Natural killer cell (primary cell): Measurements from ENCODE around the gene TMEM109. TPM values are rescaled to one million over a fixed set of nuclear protein-coding genes. Genes with fewer than 3 reads are reported as not detected.

Source experiments
- ATAC-seq, 3 donors: fragments of 150-1000 bp in 2 of 3; fragments of 200-7000 bp in 1 of 3; cut with Tn5 transposase; 1 replicate in 1 of 3; 2 replicates in 2 of 3; pipeline ENCODE4 v1.10.0; 2021; ENCODE audit warnings: mild to moderate bottlenecking in 2 of 3, moderate library complexity in 2 of 3
- DNase-seq, 2 donors: peaks; one replicate each; pipeline versions ENCODE4 v3.0.0 to v3.0.0-alpha.2; 2013 to 2021; ENCODE audit warnings: mixed read lengths in 1 of 2
- H3K27ac ChIP-seq: one replicate; pipeline ENCODE4 v1.5.1; 2013; ENCODE audit warnings: mild to moderate bottlenecking, low read length
- H3K27me3 ChIP-seq: one replicate; pipeline ENCODE4 v1.6.1; 2013; ENCODE audit warnings: low read length; ENCODE audit not compliant: control insufficient read depth, insufficient read depth
- H3K36me3 ChIP-seq: one replicate; pipeline ENCODE4 v1.6.1; 2013; ENCODE audit warnings: low read length; ENCODE audit not compliant: control insufficient read depth, insufficient read depth
- H3K4me1 ChIP-seq: one replicate; pipeline ENCODE4 v1.6.1; 2013; ENCODE audit warnings: low read length; ENCODE audit not compliant: control insufficient read depth, insufficient read depth
- H3K4me3 ChIP-seq: one replicate; pipeline ENCODE4 v1.5.1; 2013; ENCODE audit warnings: low read length
- H3K9me3 ChIP-seq: one replicate; pipeline ENCODE4 v1.6.1; 2013; ENCODE audit warnings: low read length; ENCODE audit not compliant: control insufficient read depth, insufficient read depth
- H3K27ac Mint-ChIP-seq, 2 donors: one replicate each; pipeline ENCODE4 v1.8.0; 2022; ENCODE audit warnings: mild to moderate bottlenecking in 2 of 2, mixed read lengths in 2 of 2, moderate library complexity in 1 of 2
- H3K27me3 Mint-ChIP-seq, 2 donors: one replicate each; pipeline ENCODE4 v1.8.0; 2022; ENCODE audit warnings: low read depth in 2 of 2, mixed read lengths in 2 of 2
- H3K36me3 Mint-ChIP-seq: one replicate; pipeline ENCODE4 v1.8.0; 2022; ENCODE audit warnings: mixed read lengths
- H3K4me1 Mint-ChIP-seq, 2 donors: one replicate each; pipeline ENCODE4 v1.8.0; 2022; ENCODE audit warnings: mixed read lengths in 2 of 2
- H3K4me3 Mint-ChIP-seq: one replicate; pipeline ENCODE4 v1.8.0; 2022; ENCODE audit warnings: mild to moderate bottlenecking, moderate library complexity, mixed read lengths
- H3K9me3 Mint-ChIP-seq, 2 donors: one replicate each; pipeline ENCODE4 v1.8.0; 2022; ENCODE audit warnings: mixed read lengths in 2 of 2
- WGBS: methylation state at CpG from one replicate; pipeline ENCODE4 v1.1.7; 2013; ENCODE audit warnings: missing lambda C conversion rate; ENCODE audit not compliant: insufficient coverage; 5-methylcytosine and 5-hydroxymethylcytosine counted together
- intact Hi-C: fragments of 100-400 bp; cut with micrococcal nuclease; formaldehyde crosslinking; loops from one replicate; pipeline ENCODE4 v1.14.2; 2022
- total RNA-seq, 4 donors: library from RNA; stranded (reverse); fragments of 120-200 nt in 1 of 4; gene quantifications; one replicate each; pipeline versions ENCODE4 v1.2.3 to v1.2.4, GENCODE V29; 2013 to 2022
- TF ChIP-seq, protein P1 (sequence below): fragments of 200-600 bp; IDR thresholded peaks from one replicate; pipeline ENCODE4 v1.8.0; 2022; ENCODE audit warnings: antibody characterized with exemption

Gene TMEM109
- total RNA-seq, 3 donors from 2014 or later (not counting 1 experiment from before 2014, with no cell fraction given): 89.3 to 102 (median 96.8) TPM

DNA sequence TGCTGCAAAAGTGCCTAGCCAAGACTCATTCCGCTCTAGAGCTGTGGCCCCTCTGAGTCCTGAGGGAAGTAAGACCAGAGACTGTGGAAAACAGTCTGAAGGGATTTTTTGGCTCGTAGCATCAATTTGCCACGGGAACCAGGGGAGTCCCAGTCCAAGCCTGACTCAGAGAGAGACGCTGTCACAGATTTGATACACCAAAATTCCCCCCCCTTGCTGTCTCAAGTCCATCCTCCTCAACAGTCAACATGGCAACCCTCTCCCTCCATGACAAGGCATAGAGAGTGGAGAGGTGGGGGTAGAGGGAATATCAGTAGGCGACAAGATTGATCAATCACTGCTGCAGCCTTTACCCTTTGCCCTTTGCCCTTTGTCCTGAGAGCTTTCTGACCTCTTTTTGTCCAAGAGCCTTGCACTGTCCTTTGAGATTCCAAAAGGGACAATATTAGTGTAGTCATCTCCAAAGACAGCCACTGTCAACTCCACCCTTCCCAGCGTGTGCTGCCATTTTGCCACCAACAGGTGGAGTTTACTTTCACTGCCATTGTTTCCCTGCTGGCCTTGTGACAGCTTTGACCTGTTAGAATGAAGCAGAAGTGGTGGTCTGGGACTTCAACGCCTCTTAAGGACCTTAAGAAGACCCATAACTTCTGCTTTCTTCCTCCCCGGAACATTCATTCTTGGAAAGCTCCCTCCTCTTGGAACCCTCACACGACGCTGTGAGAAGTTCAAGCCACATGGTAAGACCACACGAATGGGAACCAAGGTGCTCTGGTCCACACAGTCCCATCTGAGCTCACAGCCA lies 30.7 kb downstream of the TMEM109 start:
- Mint-ChIP-seq H3K27ac (no peak overlapping the region), H3K4me1 (peaks cover 0 to 4% of the 10 kb centered on the region in 2 donors), H3K27me3 (peaks cover 10 to 14% of the 10 kb centered on the region in 2 donors), H3K4me3 (no peak overlapping the region), H3K9me3 (no peaks in the 10 kb centered on the region), H3K36me3 (no peaks in the 10 kb centered on the region)
- peak in 1 of 2 donors; percentile 41 for DNase-seq
- H3K9me3 ChIP-seq: no peaks in the 10 kb centered on the region
- WGBS: 77% methylated on average over 11 of the region's 11 CpGs
- no peaks in the 10 kb centered on the region for H3K4me1 ChIP-seq
- no peaks in the 10 kb centered on the region for H3K27me3 ChIP-seq
- intact Hi-C loops: no loop called here
- TF ChIP-seq, protein P1, sequence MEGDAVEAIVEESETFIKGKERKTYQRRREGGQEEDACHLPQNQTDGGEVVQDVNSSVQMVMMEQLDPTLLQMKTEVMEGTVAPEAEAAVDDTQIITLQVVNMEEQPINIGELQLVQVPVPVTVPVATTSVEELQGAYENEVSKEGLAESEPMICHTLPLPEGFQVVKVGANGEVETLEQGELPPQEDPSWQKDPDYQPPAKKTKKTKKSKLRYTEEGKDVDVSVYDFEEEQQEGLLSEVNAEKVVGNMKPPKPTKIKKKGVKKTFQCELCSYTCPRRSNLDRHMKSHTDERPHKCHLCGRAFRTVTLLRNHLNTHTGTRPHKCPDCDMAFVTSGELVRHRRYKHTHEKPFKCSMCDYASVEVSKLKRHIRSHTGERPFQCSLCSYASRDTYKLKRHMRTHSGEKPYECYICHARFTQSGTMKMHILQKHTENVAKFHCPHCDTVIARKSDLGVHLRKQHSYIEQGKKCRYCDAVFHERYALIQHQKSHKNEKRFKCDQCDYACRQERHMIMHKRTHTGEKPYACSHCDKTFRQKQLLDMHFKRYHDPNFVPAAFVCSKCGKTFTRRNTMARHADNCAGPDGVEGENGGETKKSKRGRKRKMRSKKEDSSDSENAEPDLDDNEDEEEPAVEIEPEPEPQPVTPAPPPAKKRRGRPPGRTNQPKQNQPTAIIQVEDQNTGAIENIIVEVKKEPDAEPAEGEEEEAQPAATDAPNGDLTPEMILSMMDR: no peak
- no peak overlapping the region for H3K4me3 ChIP-seq
- ATAC-seq: no peak
- H3K36me3 ChIP-seq: no peaks in the 10 kb centered on the region
- no peak overlapping the region for H3K27ac ChIP-seq

DNA sequence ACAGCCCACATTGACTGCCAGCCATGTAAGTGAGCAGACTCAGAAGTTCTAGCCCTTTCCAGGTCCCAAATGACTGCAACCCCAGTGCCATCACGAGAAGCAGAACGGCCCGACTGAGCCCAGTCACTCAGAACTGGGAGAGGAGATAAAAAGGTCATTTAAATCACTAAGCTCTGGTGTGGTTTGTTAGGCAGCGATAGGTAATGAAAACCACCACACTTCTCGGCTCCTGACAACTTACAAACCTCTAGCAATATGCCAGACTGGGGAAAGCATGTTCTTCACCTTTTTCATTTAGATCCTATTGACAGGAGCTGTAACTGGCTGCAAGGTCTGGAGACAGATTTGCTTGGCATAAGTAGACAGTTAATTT lies 31.3 kb downstream of the TMEM109 start:
- intact Hi-C loops: no loop called here
- DNase-seq (no peak), ATAC-seq (no peak)
- TF ChIP-seq, protein P1: no peak
- Mint-ChIP-seq H3K36me3 (no peaks in the 10 kb centered on the region), H3K4me3 (no peak overlapping the region), H3K4me1 (peaks cover 0 to 4% of the 10 kb centered on the region in 2 donors), H3K27ac (no peak overlapping the region), H3K27me3 (peaks cover 10 to 14% of the 10 kb centered on the region in 2 donors), H3K9me3 (no peaks in the 10 kb centered on the region)
- 88% methylated on average over 5 of the region's 5 CpGs for WGBS
- H3K27ac ChIP-seq: no peak overlapping the region
- no peak overlapping the region for H3K4me3 ChIP-seq
- peaks cover 4% of the 10 kb centered on the region for H3K4me1 ChIP-seq
- H3K36me3 ChIP-seq: no peaks in the 10 kb centered on the region
- peaks cover 4% of the 10 kb centered on the region for H3K27me3 ChIP-seq
- H3K9me3 ChIP-seq: no peaks in the 10 kb centered on the region

DNA sequence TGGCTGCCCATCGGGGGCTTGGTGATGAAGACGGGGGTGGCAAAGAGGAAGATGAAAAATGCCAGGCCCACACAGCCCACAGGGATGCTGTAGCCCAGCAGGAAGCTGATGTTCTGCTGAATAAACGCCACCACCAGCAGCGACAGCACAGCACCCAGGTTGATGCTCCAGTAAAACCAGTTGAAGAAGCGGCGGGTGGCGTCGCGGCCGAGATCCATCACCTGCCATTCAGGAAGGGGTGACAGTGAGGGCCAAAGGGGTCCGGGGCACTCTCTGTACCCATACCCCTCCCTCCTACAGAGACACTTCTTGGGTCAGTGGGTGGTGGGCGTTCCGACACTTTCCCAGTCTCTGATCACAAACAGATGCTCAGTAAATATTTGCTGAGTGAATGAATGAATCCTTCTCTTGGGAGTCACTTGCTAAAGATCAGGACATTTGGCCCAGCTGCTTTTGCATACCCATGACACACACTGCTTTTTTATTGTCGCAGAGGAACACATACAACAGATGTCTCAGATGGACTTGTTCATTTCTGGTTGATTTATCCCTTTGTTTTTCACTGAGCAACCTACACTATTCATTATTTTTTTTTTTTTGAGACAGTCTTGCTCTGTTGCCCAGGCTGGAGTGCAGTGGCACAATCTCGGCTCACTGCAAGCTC lies 32.8 kb downstream of the TMEM109 start:
- Histone ChIP-seq H3K4me3 (no peak overlapping the region), H3K9me3 (no peaks in the 10 kb centered on the region), H3K4me1 (peaks cover 14% of the 10 kb centered on the region), H3K36me3 (no peaks in the 10 kb centered on the region), H3K27ac (no peak overlapping the region), H3K27me3 (peaks cover 4% of the 10 kb centered on the region)
- Mint-ChIP-seq H3K27ac (no peak overlapping the region), H3K4me1 (peaks cover under 1 to 7% of the 10 kb centered on the region in 2 donors), H3K4me3 (no peak overlapping the region), H3K9me3 (no peaks in the 10 kb centered on the region), H3K27me3 (peaks cover 10 to 14% of the 10 kb centered on the region in 2 donors), H3K36me3 (no peaks in the 10 kb centered on the region)
- WGBS: 95% methylated on average over 14 of the region's 15 CpGs
- no peak for DNase-seq
- intact Hi-C loops: no loop called here
- no peak for ATAC-seq
- TF ChIP-seq, protein P1: no peak
